Measurements from ENCODE around the gene SLC39A3.

DNA sequence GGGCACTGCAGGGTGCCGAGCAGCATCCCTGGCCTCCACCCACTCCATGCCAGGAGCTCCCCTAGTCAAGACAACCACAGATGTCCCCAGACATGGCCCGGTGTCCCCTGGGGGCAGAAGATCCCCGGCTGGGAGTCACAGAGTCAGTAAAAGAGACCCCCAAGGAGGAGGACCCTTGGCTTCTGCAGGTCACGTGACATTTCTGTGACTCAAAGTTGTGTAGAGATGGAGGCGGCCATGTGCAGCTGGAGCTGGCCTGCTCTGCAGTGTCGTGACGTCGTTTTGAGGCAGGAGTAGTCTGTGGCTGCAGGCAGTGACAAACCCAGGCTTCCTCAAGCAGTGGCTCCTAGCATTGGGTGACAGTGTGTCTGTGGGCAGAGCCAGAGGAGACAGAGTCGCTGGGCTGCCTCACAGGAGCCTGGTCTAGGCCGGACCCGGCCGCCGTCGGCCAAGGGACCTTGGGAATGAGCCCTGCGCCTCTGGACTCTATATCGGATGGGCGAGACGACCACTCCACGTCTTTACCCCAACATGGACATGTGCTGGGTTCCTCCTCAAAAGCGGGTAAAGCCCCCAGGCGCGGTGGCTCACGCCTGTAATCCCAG lies 10.9 kb downstream of the SLC39A3 start:
- TF ChIP-seq, protein P1, sequence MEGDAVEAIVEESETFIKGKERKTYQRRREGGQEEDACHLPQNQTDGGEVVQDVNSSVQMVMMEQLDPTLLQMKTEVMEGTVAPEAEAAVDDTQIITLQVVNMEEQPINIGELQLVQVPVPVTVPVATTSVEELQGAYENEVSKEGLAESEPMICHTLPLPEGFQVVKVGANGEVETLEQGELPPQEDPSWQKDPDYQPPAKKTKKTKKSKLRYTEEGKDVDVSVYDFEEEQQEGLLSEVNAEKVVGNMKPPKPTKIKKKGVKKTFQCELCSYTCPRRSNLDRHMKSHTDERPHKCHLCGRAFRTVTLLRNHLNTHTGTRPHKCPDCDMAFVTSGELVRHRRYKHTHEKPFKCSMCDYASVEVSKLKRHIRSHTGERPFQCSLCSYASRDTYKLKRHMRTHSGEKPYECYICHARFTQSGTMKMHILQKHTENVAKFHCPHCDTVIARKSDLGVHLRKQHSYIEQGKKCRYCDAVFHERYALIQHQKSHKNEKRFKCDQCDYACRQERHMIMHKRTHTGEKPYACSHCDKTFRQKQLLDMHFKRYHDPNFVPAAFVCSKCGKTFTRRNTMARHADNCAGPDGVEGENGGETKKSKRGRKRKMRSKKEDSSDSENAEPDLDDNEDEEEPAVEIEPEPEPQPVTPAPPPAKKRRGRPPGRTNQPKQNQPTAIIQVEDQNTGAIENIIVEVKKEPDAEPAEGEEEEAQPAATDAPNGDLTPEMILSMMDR (IDR thresholded peaks at IDR 0.05), result no peak
- no peak for TF ChIP-seq POLR2A (IDR thresholded peaks at IDR 0.05)

All from thyroid gland (tissue), 4 donors.